Neural progenitor cell (in vitro differentiated cells): Measurements from ENCODE around the gene GSG1L. TPM values are rescaled to one million over a fixed set of nuclear protein-coding genes. Genes with fewer than 3 reads are reported as not detected.

Source experiments
- DNase-seq: peaks from one replicate; pipeline ENCODE4 v3.0.0-alpha.2; 2016; ENCODE audit warnings: low spot score
- H2AFZ ChIP-seq: fragments of 200-600 bp; sonication (generic); replicated peaks from 2 replicates; pipeline ENCODE4 v1.6.1; 2016; ENCODE audit warnings: antibody characterized with exemption
- H3F3A ChIP-seq: fragments of 200-600 bp; sonication (generic); 2 replicates; pipeline ENCODE4 v1.6.1; 2016; ENCODE audit warnings: antibody characterized with exemption, low read depth
- H3K27ac ChIP-seq: fragments of 200-600 bp; sonication (generic); 2 replicates; pipeline ENCODE4 v1.5.1; 2016; ENCODE audit warnings: mild to moderate bottlenecking
- H3K27me3 ChIP-seq: fragments of 200-600 bp; sonication (generic); 2 replicates; pipeline ENCODE4 v1.6.1; 2016; ENCODE audit warnings: mild to moderate bottlenecking, moderate library complexity
- H3K36me3 ChIP-seq: fragments of 200-600 bp; sonication (generic); 2 replicates; pipeline ENCODE4 v1.5.1; 2016
- H3K4me1 ChIP-seq: fragments of 200-600 bp; sonication (generic); 2 replicates; pipeline ENCODE4 v1.6.1; 2016; ENCODE audit warnings: mixed run types
- H3K4me2 ChIP-seq: fragments of 200-600 bp; sonication (generic); 2 replicates; pipeline ENCODE4 v1.6.1; 2016
- H3K4me3 ChIP-seq: fragments of 200-600 bp; sonication (generic); 2 replicates; pipeline ENCODE4 v1.5.1; 2016
- H3K79me2 ChIP-seq: fragments of 200-600 bp; sonication (generic); 2 replicates; pipeline ENCODE4 v1.6.1; 2016; ENCODE audit warnings: low read depth
- H3K9ac ChIP-seq: fragments of 200-600 bp; sonication (generic); 2 replicates; pipeline ENCODE4 v1.6.1; 2016
- H3K9me3 ChIP-seq: fragments of 200-600 bp; sonication (generic); 2 replicates; pipeline ENCODE4 v1.5.1; 2016; ENCODE audit warnings: low read depth
- H4K20me1 ChIP-seq: fragments of 200-600 bp; sonication (generic); 2 replicates; pipeline ENCODE4 v1.6.1; 2016; ENCODE audit warnings: low read depth
- H3K27ac Mint-ChIP-seq: 3 replicates; pipeline ENCODE4 v1.8.0; 2021; ENCODE audit warnings: mixed read lengths
- H3K27me3 Mint-ChIP-seq: 2 replicates; pipeline ENCODE4 v1.8.0; 2022; ENCODE audit warnings: low read depth, mild to moderate bottlenecking, inconsistent platforms, moderate library complexity, mixed read lengths; ENCODE audit not compliant: insufficient read depth
- H3K36me3 Mint-ChIP-seq: 3 replicates; pipeline ENCODE4 v1.8.0; 2021; ENCODE audit warnings: mixed read lengths
- H3K4me1 Mint-ChIP-seq: 3 replicates; pipeline ENCODE4 v1.8.0; 2021; ENCODE audit warnings: mixed read lengths
- H3K4me3 Mint-ChIP-seq: 3 replicates; pipeline ENCODE4 v1.8.0; 2021; ENCODE audit warnings: mild to moderate bottlenecking, moderate library complexity, mixed read lengths
- H3K9me3 Mint-ChIP-seq: 3 replicates; pipeline ENCODE4 v1.8.0; 2020; ENCODE audit warnings: mixed read lengths
- EZH2 ChIP-seq: fragments of 200-600 bp; sonication (generic); IDR thresholded peaks from 2 replicates; pipeline ENCODE4 v1.6.1; 2017; ENCODE audit warnings: antibody characterized with exemption, mild to moderate bottlenecking, moderate library complexity
- EZH2phosphoT487 ChIP-seq: fragments of 200-600 bp; sonication (generic); IDR thresholded peaks from 2 replicates; pipeline ENCODE4 v1.6.1; 2017; ENCODE audit warnings: antibody characterized with exemption
- total RNA-seq: library from RNA; depleted of rRNA; stranded (reverse); fragments of >200 nt; gene quantifications from 2 replicates; pipeline ENCODE4 v1.2.3, GENCODE V29; 2015; ENCODE audit warnings: low replicate concordance
- TF ChIP-seq, protein P1 (sequence below): fragments of 200-600 bp; sonication (generic); IDR thresholded peaks from 2 replicates; pipeline ENCODE4 v1.5.1; 2017; ENCODE audit warnings: antibody characterized with exemption, mild to moderate bottlenecking

Gene GSG1L
- total RNA-seq, 1 donor from 2014 or later = not detected

DNA sequence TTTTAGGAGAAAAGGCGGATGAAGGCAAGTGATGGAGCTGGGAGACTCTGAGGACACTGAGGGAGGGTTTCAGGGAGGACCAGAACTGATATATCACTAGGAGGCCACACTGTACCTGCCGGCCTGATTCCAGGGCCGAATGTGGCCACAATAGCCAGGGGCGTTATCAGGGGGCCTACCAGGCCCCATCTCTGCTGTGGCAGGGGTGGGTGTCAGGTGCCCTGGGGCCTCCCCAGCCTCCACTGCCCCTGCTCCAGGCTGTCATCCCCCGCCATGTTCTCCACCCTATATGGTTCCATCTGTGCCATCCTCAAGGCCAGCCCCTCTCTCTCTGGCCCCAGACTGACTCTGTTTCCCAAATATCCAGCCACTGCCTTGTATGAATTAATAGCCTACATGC, 246.5 kb downstream of the GSG1L start:
- no peak overlapping the region for H3K4me3 Mint-ChIP-seq
- Histone ChIP-seq H3K79me2 (no peaks in the 10 kb centered on the region), H3K4me2 (no peak overlapping the region), H2AFZ (no peak overlapping the region), H3K9ac (no peak overlapping the region), H3K27ac (no peak overlapping the region), H3F3A (no peaks in the 10 kb centered on the region), H3K4me3 (no peak overlapping the region), H4K20me1 (no peaks in the 10 kb centered on the region), H3K9me3 (no peaks in the 10 kb centered on the region), H3K27me3 (no peaks in the 10 kb centered on the region), H3K4me1 (no peaks in the 10 kb centered on the region), H3K36me3 (no peaks in the 10 kb centered on the region)
- H3K9me3 Mint-ChIP-seq = peaks cover 2% of the 10 kb centered on the region
- DNase-seq = no peak
- H3K27ac Mint-ChIP-seq = no peak overlapping the region
- H3K36me3 Mint-ChIP-seq = no peaks in the 10 kb centered on the region
- TF ChIP-seq EZH2phosphoT487 = no peak
- TF ChIP-seq, protein P1, sequence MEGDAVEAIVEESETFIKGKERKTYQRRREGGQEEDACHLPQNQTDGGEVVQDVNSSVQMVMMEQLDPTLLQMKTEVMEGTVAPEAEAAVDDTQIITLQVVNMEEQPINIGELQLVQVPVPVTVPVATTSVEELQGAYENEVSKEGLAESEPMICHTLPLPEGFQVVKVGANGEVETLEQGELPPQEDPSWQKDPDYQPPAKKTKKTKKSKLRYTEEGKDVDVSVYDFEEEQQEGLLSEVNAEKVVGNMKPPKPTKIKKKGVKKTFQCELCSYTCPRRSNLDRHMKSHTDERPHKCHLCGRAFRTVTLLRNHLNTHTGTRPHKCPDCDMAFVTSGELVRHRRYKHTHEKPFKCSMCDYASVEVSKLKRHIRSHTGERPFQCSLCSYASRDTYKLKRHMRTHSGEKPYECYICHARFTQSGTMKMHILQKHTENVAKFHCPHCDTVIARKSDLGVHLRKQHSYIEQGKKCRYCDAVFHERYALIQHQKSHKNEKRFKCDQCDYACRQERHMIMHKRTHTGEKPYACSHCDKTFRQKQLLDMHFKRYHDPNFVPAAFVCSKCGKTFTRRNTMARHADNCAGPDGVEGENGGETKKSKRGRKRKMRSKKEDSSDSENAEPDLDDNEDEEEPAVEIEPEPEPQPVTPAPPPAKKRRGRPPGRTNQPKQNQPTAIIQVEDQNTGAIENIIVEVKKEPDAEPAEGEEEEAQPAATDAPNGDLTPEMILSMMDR = no peak
- no peak for TF ChIP-seq EZH2
- H3K27me3 Mint-ChIP-seq = peaks cover 14% of the 10 kb centered on the region
- H3K4me1 Mint-ChIP-seq = no peaks in the 10 kb centered on the region

- Histone ChIP-seq H3K4me2 (no peak overlapping the region), H2AFZ (no peak overlapping the region), H3K4me1 (no peaks in the 10 kb centered on the region), H3K36me3 (no peaks in the 10 kb centered on the region), H3K27ac (no peak overlapping the region), H3F3A (no peaks in the 10 kb centered on the region), H3K9ac (no peak overlapping the region), H3K27me3 (no peaks in the 10 kb centered on the region), H3K9me3 (no peaks in the 10 kb centered on the region), H3K4me3 (no peak overlapping the region), H4K20me1 (no peaks in the 10 kb centered on the region), H3K79me2 (no peaks in the 10 kb centered on the region)
- Mint-ChIP-seq H3K27me3 (peaks cover 14% of the 10 kb centered on the region), H3K9me3 (peaks cover 2% of the 10 kb centered on the region), H3K27ac (no peak overlapping the region), H3K4me1 (no peaks in the 10 kb centered on the region), H3K36me3 (no peaks in the 10 kb centered on the region), H3K4me3 (no peak overlapping the region)
- no peak for TF ChIP-seq EZH2
- TF ChIP-seq, protein P1 = no peak
- TF ChIP-seq EZH2phosphoT487 = no peak
- no peak for DNase-seq
Observed at GRCh38 chr16:27816561-27816960, 247.0 kb downstream of the GSG1L start.

- no peak overlapping the region for H3K27ac Mint-ChIP-seq
- DNase-seq = no peak
Observed at GRCh38 chr16:27813591-27813990, 249.9 kb downstream of the GSG1L start.

More at GRCh38 chr16:27813591-27813990, 249.9 kb downstream of the GSG1L start:
- Histone ChIP-seq H3K9me3 (no peaks in the 10 kb centered on the region), H3K4me3 (no peak overlapping the region), H3F3A (no peaks in the 10 kb centered on the region), H3K27me3 (no peaks in the 10 kb centered on the region), H2AFZ (no peak overlapping the region), H3K4me2 (no peak overlapping the region), H3K9ac (no peak overlapping the region), H3K27ac (no peak overlapping the region), H3K79me2 (no peaks in the 10 kb centered on the region), H3K4me1 (no peaks in the 10 kb centered on the region), H3K36me3 (no peaks in the 10 kb centered on the region), H4K20me1 (no peaks in the 10 kb centered on the region)
- TF ChIP-seq, protein P1 = no peak
- TF ChIP-seq EZH2 (no peak), EZH2phosphoT487 (no peak)
- Mint-ChIP-seq H3K9me3 (peaks cover 4% of the 10 kb centered on the region), H3K4me1 (no peaks in the 10 kb centered on the region), H3K27me3 (peaks cover 21% of the 10 kb centered on the region), H3K4me3 (no peak overlapping the region), H3K36me3 (no peaks in the 10 kb centered on the region)
